ENCODE results near the gene PVALEF.

PVALEF gene

DNA sequence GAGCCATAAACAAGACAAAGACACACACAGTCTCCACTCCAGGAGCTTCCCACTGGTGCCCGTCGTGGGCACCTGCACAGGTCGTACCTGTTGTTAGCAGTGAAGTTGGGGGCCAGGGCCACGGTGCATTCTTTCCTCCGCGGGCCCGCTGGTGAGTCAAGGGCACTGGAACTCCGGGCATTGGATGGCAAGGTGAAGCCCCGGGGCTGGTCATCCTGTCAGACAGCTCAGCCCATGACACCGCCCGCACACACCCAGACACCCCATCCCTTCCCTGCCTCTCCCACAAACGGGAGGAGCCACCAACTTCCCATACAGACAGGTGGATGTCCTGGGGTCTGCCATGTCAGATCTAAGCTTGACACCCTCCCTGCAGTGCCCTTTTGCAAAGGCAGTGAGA lies 41.4 kb downstream of the PVALEF start:
- Histone ChIP-seq H2BK5ac (ENCODE audit: low read length) (no peak overlapping the region), H3K9me3 (replicated peaks in 1 of 2; ENCODE audit: control insufficient read depth in 2 of 2, insufficient read depth in 1 of 2, low read depth in 1 of 2, low read length in 2 of 2) (peaks cover 0 to 4% of the 10 kb centered on the region in 2 donors), H3K27me3 (ENCODE audit: control insufficient read depth in 3 of 3, insufficient read depth in 3 of 3, low read depth in 1 of 3, low read length in 3 of 3) (no peaks in the 10 kb centered on the region), H3K36me3 (replicated peaks in 1 of 2; ENCODE audit: control insufficient read depth in 2 of 2, insufficient read depth in 2 of 2, low read length in 2 of 2) (peaks cover 22 to 50% of the 10 kb centered on the region in 2 donors), H3K79me1 (ENCODE audit: low read depth, low read length) (peaks cover 4% of the 10 kb centered on the region), H3K18ac (ENCODE audit: low read length) (no peak overlapping the region), H3K4me2 (ENCODE audit: insufficient read depth, low read length, poor library complexity, severe bottlenecking) (no peak overlapping the region), H2BK12ac (ENCODE audit: low read length) (no peak overlapping the region), H4K8ac (ENCODE audit: low read depth, low read length) (peak overlapping the region; percentile 17), H2AK5ac (ENCODE audit: low read depth, low read length) (no peak overlapping the region), H3K9ac (ENCODE audit: low read depth, low read length, poor library complexity) (no peak overlapping the region), H2BK120ac (ENCODE audit: low read depth, low read length) (no peak overlapping the region), H3K27ac (replicated peaks; ENCODE audit: low read length) (no peak overlapping the region), H3K23ac (ENCODE audit: low read depth, low read length, poor library complexity) (no peak overlapping the region), H3K4me3 (ENCODE audit: low read length in 2 of 2) (no peak overlapping the region), H2AFZ (ENCODE audit: low read length) (no peak overlapping the region), H3K14ac (ENCODE audit: low read length) (peak overlapping the region; percentile 21), H4K91ac (ENCODE audit: low read depth, low read length, poor library complexity) (no peak overlapping the region), H3K4ac (ENCODE audit: low read length) (no peak overlapping the region), H2BK15ac (ENCODE audit: low read length) (no peak overlapping the region), H3K4me1 (ENCODE audit: control insufficient read depth in 2 of 2, insufficient read depth in 1 of 2, low read depth in 1 of 2, low read length in 2 of 2) (no peaks in the 10 kb centered on the region)
- WGBS, 2 donors (ENCODE audit: extremely low coverage in 2 of 2, insufficient read length in 2 of 2, insufficient replicate concordance in 1 of 2) = no CpG with 5 or more reads among the region's 12 CpGs
- no peak for DNase-seq (ENCODE audit: low spot score)

DNA sequence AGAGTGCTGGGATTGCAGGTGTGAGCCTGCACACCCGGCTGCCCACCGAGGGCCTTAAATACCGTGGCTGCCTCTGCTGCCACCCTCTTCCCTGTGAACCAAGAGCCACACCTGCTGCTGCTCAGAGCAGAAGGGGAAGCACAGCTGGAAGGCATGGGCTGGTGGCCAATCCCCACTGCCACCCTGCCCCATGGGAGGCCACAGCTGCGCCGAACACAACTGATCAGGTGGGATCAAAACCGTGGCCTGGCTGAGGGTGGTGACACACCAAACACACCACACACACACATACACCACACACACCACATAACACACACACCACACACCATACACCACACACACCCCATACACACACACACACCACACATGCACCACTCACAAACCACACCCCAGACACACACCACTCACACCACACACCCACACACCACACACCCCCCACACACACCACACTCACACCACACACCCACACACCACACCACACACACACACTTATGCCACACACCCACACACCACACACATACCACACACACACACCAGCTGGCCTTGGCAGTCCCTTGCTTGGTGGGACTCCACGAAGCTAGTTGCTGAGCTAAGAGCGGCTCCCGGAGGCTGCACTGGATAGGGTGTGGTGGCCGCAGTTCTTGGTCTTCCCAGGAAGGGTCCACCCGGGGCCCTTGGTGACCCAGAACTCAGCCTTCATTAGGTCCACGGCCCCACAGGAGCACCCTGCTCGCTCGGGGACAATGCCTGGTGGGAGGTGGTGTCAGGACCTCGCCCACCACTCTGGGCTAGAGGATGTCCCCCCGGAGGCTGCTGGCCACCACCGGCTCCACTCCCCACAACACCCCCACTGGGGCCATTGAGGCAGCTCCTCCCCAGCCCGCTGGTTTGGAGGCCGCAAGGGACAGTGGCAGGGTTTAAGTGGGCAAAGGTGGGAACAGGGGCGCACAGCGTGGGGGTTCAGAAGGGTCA lies 42.6 kb downstream of the PVALEF start:
- Histone ChIP-seq H2AK5ac (ENCODE audit: low read depth, low read length) (no peak overlapping the region), H3K27me3 (ENCODE audit: control insufficient read depth in 3 of 3, insufficient read depth in 3 of 3, low read depth in 1 of 3, low read length in 3 of 3) (no peaks in the 10 kb centered on the region), H3K79me1 (ENCODE audit: low read depth, low read length) (peaks cover 10% of the 10 kb centered on the region), H4K8ac (ENCODE audit: low read depth, low read length) (peak overlapping the region; percentile 82), H3K9me3 (replicated peaks in 1 of 2; ENCODE audit: control insufficient read depth in 2 of 2, insufficient read depth in 1 of 2, low read depth in 1 of 2, low read length in 2 of 2) (peaks cover 0 to 4% of the 10 kb centered on the region in 2 donors), H3K4me2 (ENCODE audit: insufficient read depth, low read length, poor library complexity, severe bottlenecking) (no peak overlapping the region), H4K91ac (ENCODE audit: low read depth, low read length, poor library complexity) (no peak overlapping the region), H2AFZ (ENCODE audit: low read length) (no peak overlapping the region), H2BK15ac (ENCODE audit: low read length) (no peak overlapping the region), H3K18ac (ENCODE audit: low read length) (no peak overlapping the region), H3K36me3 (replicated peaks in 1 of 2; ENCODE audit: control insufficient read depth in 2 of 2, insufficient read depth in 2 of 2, low read length in 2 of 2) (peaks cover 22 to 49% of the 10 kb centered on the region in 2 donors), H2BK12ac (ENCODE audit: low read length) (peak overlapping the region; percentile 73), H3K9ac (ENCODE audit: low read depth, low read length, poor library complexity) (no peak overlapping the region), H3K23ac (ENCODE audit: low read depth, low read length, poor library complexity) (peak overlapping the region; percentile 80), H3K14ac (ENCODE audit: low read length) (peak overlapping the region; percentile 21), H2BK5ac (ENCODE audit: low read length) (no peak overlapping the region), H3K4ac (ENCODE audit: low read length) (no peak overlapping the region), H3K4me3 (ENCODE audit: low read length in 2 of 2) (peak overlapping the region in 1 of 2 donors; percentile 16), H3K4me1 (ENCODE audit: control insufficient read depth in 2 of 2, insufficient read depth in 1 of 2, low read depth in 1 of 2, low read length in 2 of 2) (no peaks in the 10 kb centered on the region), H2BK120ac (ENCODE audit: low read depth, low read length) (no peak overlapping the region), H3K27ac (replicated peaks; ENCODE audit: low read length) (peak overlapping the region; percentile 2)
- DNase-seq (ENCODE audit: low spot score) = no peak
- WGBS, 2 donors (ENCODE audit: extremely low coverage in 2 of 2, insufficient read length in 2 of 2, insufficient replicate concordance in 1 of 2) = no CpG with 5 or more reads among the region's 21 CpGs

DNA sequence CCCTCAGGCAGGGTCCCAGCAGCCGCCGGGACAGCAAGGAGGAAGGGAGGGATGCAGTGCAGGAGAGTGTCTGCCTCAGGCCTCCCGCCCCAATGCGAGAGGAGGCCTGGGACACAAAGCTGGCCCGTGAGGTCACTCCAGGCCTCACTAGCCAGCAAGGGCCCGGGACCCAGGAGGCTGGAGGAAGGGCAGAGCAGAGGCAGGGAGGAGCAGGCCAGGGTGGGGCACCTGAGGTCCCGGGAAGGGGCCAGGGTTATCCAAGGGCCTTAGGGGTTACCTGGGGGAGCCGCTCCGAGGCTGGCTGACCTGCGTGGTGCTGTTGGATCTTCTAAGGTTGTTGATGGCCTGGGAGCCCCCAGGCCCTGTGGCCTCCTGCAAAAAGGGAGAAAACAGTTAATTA lies 43.3 kb downstream of the PVALEF start:
- H3K14ac ChIP-seq (ENCODE audit: low read length) = no peak overlapping the region
- no peaks in the 10 kb centered on the region for H3K4me1 ChIP-seq (ENCODE audit: control insufficient read depth in 2 of 2, insufficient read depth in 1 of 2, low read depth in 1 of 2, low read length in 2 of 2)
- H2BK15ac ChIP-seq (ENCODE audit: low read length) = no peak overlapping the region
- no peak overlapping the region for H2BK120ac ChIP-seq (ENCODE audit: low read depth, low read length)
- no peak for DNase-seq (ENCODE audit: low spot score)
- no peak overlapping the region for H4K91ac ChIP-seq (ENCODE audit: low read depth, low read length, poor library complexity)
- no peak overlapping the region for H3K4me2 ChIP-seq (ENCODE audit: insufficient read depth, low read length, poor library complexity, severe bottlenecking)
- no peak overlapping the region for H3K4ac ChIP-seq (ENCODE audit: low read length)
- H3K36me3 ChIP-seq (replicated peaks in 1 of 2; ENCODE audit: control insufficient read depth in 2 of 2, insufficient read depth in 2 of 2, low read length in 2 of 2) = peaks cover 16 to 44% of the 10 kb centered on the region in 2 donors
- peaks cover 0 to 5% of the 10 kb centered on the region in 2 donors for H3K9me3 ChIP-seq (replicated peaks in 1 of 2; ENCODE audit: control insufficient read depth in 2 of 2, insufficient read depth in 1 of 2, low read depth in 1 of 2, low read length in 2 of 2)
- H3K9ac ChIP-seq (ENCODE audit: low read depth, low read length, poor library complexity) = no peak overlapping the region
- H2AFZ ChIP-seq (ENCODE audit: low read length) = no peak overlapping the region
- no CpG with 5 or more reads among the region's 10 CpGs for WGBS, 2 donors (ENCODE audit: extremely low coverage in 2 of 2, insufficient read length in 2 of 2, insufficient replicate concordance in 1 of 2)
- H2AK5ac ChIP-seq (ENCODE audit: low read depth, low read length) = no peak overlapping the region
- no peak overlapping the region for H3K27ac ChIP-seq (replicated peaks; ENCODE audit: low read length)
- H2BK12ac ChIP-seq (ENCODE audit: low read length) = no peak overlapping the region
- H4K8ac ChIP-seq (ENCODE audit: low read depth, low read length) = no peak overlapping the region
- no peak overlapping the region for H3K4me3 ChIP-seq (ENCODE audit: low read length in 2 of 2)
- H3K18ac ChIP-seq (ENCODE audit: low read length) = no peak overlapping the region
- peaks cover 10% of the 10 kb centered on the region for H3K79me1 ChIP-seq (ENCODE audit: low read depth, low read length)
- H3K23ac ChIP-seq (ENCODE audit: low read depth, low read length, poor library complexity) = no peak overlapping the region
- H2BK5ac ChIP-seq (ENCODE audit: low read length) = no peak overlapping the region
- H3K27me3 ChIP-seq (ENCODE audit: control insufficient read depth in 3 of 3, insufficient read depth in 3 of 3, low read depth in 1 of 3, low read length in 3 of 3) = no peaks in the 10 kb centered on the region

DNA sequence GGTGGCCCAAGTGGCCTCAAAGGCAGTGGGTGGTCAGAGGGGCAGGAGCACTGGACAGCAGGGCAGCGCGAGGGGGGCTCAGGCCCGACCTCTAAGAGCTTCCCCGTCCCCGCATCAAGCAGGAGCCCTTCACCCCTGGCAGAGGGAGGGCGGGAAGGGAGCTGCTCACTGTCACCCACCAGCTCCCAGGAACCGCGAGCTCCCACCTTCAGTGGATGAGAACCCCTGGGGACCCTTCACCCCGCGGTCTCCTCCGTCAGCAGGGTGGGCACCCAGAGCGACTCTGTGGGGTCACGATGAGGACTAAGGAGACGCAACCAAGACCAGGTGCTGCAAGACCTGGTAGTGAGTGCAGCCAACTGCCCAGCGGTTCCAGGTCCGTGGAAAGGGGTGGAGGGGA lies 43.8 kb downstream of the PVALEF start:
- Histone ChIP-seq H3K36me3 (replicated peaks in 1 of 2; ENCODE audit: control insufficient read depth in 2 of 2, insufficient read depth in 2 of 2, low read length in 2 of 2) (peaks cover 16 to 40% of the 10 kb centered on the region in 2 donors), H2BK5ac (ENCODE audit: low read length) (no peak overlapping the region), H3K4ac (ENCODE audit: low read length) (no peak overlapping the region), H3K79me1 (ENCODE audit: low read depth, low read length) (peaks cover 10% of the 10 kb centered on the region), H4K8ac (ENCODE audit: low read depth, low read length) (no peak overlapping the region), H3K4me1 (ENCODE audit: control insufficient read depth in 2 of 2, insufficient read depth in 1 of 2, low read depth in 1 of 2, low read length in 2 of 2) (no peaks in the 10 kb centered on the region), H3K27me3 (ENCODE audit: control insufficient read depth in 3 of 3, insufficient read depth in 3 of 3, low read depth in 1 of 3, low read length in 3 of 3) (no peaks in the 10 kb centered on the region), H3K23ac (ENCODE audit: low read depth, low read length, poor library complexity) (no peak overlapping the region), H2BK12ac (ENCODE audit: low read length) (no peak overlapping the region), H4K91ac (ENCODE audit: low read depth, low read length, poor library complexity) (no peak overlapping the region), H3K4me3 (ENCODE audit: low read length in 2 of 2) (no peak overlapping the region), H3K18ac (ENCODE audit: low read length) (no peak overlapping the region), H2AFZ (ENCODE audit: low read length) (no peak overlapping the region), H3K9me3 (replicated peaks in 1 of 2; ENCODE audit: control insufficient read depth in 2 of 2, insufficient read depth in 1 of 2, low read depth in 1 of 2, low read length in 2 of 2) (peaks cover 0 to 5% of the 10 kb centered on the region in 2 donors), H3K9ac (ENCODE audit: low read depth, low read length, poor library complexity) (no peak overlapping the region), H2AK5ac (ENCODE audit: low read depth, low read length) (no peak overlapping the region), H3K4me2 (ENCODE audit: insufficient read depth, low read length, poor library complexity, severe bottlenecking) (no peak overlapping the region), H2BK15ac (ENCODE audit: low read length) (no peak overlapping the region), H2BK120ac (ENCODE audit: low read depth, low read length) (no peak overlapping the region), H3K27ac (replicated peaks; ENCODE audit: low read length) (no peak overlapping the region), H3K14ac (ENCODE audit: low read length) (no peak overlapping the region)
- WGBS, 2 donors (ENCODE audit: extremely low coverage in 2 of 2, insufficient read length in 2 of 2, insufficient replicate concordance in 1 of 2) = no CpG with 5 or more reads among the region's 16 CpGs
- no peak for DNase-seq (ENCODE audit: low spot score)
